IgD-negative memory B cell (primary cell): ENCODE results near the gene STK35. TPM values are rescaled to one million over a fixed set of nuclear protein-coding genes. Genes with fewer than 3 reads are reported as not detected.

Source experiments
- H3K27ac Mint-ChIP-seq, 3 donors: one replicate each; pipeline ENCODE4 v1.8.0; 2020 to 2022; ENCODE audit warnings: mild to moderate bottlenecking in 3 of 3, mixed read lengths in 3 of 3, moderate library complexity in 1 of 3
- H3K27me3 Mint-ChIP-seq: one replicate; pipeline ENCODE4 v1.8.0; 2021; ENCODE audit warnings: mixed read lengths
- H3K36me3 Mint-ChIP-seq: one replicate; pipeline ENCODE4 v1.8.0; 2020; ENCODE audit warnings: mild to moderate bottlenecking, mixed read lengths
- H3K4me1 Mint-ChIP-seq, 3 donors: one replicate each; pipeline ENCODE4 v1.8.0; 2020 to 2022; ENCODE audit warnings: mixed read lengths in 3 of 3, mild to moderate bottlenecking in 1 of 3
- H3K4me3 Mint-ChIP-seq, 4 donors: one replicate each; pipeline ENCODE4 v1.8.0; 2020 to 2022; ENCODE audit warnings: mild to moderate bottlenecking in 4 of 4, mixed read lengths in 4 of 4, moderate library complexity in 3 of 4
- H3K9me3 Mint-ChIP-seq, 3 donors: one replicate each; pipeline ENCODE4 v1.8.0; 2020 to 2021; ENCODE audit warnings: mixed read lengths in 3 of 3, mild to moderate bottlenecking in 1 of 3
- polyA plus RNA-seq: library from polyadenylated mRNA; unstranded; fragments of 300-500 nt; fragmentation: Illumina TruSeq; gene quantifications from one replicate; pipeline ENCODE4 v1.2.3, GENCODE V29; 2021

Gene STK35
- polyA plus RNA-seq, 1 donor from 2014 or later = 5.0 TPM

GRCh38 chr20:2151858-2152281 is 50.2 kb downstream of the STK35 start:
- Mint-ChIP-seq H3K27ac (no peak overlapping the region), H3K36me3 (peaks cover 11% of the 10 kb centered on the region), H3K9me3 (no peaks in the 10 kb centered on the region), H3K4me3 (no peak overlapping the region), H3K4me1 (peaks cover 0 to 7% (median 0%) of the 10 kb centered on the region in 3 donors), H3K27me3 (no peaks in the 10 kb centered on the region)

GRCh38 chr20:2152317-2152716 is 50.7 kb downstream of the STK35 start:
- Mint-ChIP-seq H3K36me3 (peaks cover 11% of the 10 kb centered on the region), H3K27me3 (no peaks in the 10 kb centered on the region), H3K4me3 (no peak overlapping the region), H3K4me1 (peaks cover 0 to 6% (median 0%) of the 10 kb centered on the region in 3 donors), H3K9me3 (no peaks in the 10 kb centered on the region), H3K27ac (no peak overlapping the region)

- no peak overlapping the region for H3K4me3 Mint-ChIP-seq
- H3K27ac Mint-ChIP-seq = no peak overlapping the region
- no peaks in the 10 kb centered on the region for H3K27me3 Mint-ChIP-seq
Observed at GRCh38 chr20:2153326-2153725, 51.7 kb downstream of the STK35 start.

GRCh38 chr20:2156224-2156623 is 54.6 kb downstream of the STK35 start:
- Mint-ChIP-seq H3K4me3 (no peak overlapping the region), H3K4me1 (no peaks in the 10 kb centered on the region), H3K9me3 (no peaks in the 10 kb centered on the region), H3K36me3 (peaks cover 3% of the 10 kb centered on the region), H3K27ac (no peak overlapping the region), H3K27me3 (no peaks in the 10 kb centered on the region)

More at GRCh38 chr20:2153326-2153725, 51.7 kb downstream of the STK35 start:
- H3K9me3 Mint-ChIP-seq = no peaks in the 10 kb centered on the region
- peaks cover 0 to 5% (median 0%) of the 10 kb centered on the region in 3 donors for H3K4me1 Mint-ChIP-seq
- peaks cover 11% of the 10 kb centered on the region for H3K36me3 Mint-ChIP-seq

- Mint-ChIP-seq H3K36me3 (peaks cover 3% of the 10 kb centered on the region), H3K9me3 (no peaks in the 10 kb centered on the region), H3K27me3 (no peaks in the 10 kb centered on the region), H3K4me1 (no peaks in the 10 kb centered on the region), H3K4me3 (no peak overlapping the region), H3K27ac (no peak overlapping the region)
Observed at GRCh38 chr20:2156666-2157624, 55.3 kb downstream of the STK35 start.

- Mint-ChIP-seq H3K36me3 (no peaks in the 10 kb centered on the region), H3K4me3 (no peak overlapping the region), H3K27me3 (peaks cover 1% of the 10 kb centered on the region), H3K4me1 (no peaks in the 10 kb centered on the region), H3K27ac (no peak overlapping the region), H3K9me3 (no peaks in the 10 kb centered on the region)
Observed at GRCh38 chr20:2162125-2162822, 60.6 kb downstream of the STK35 start.

- H3K36me3 Mint-ChIP-seq = no peaks in the 10 kb centered on the region
- no peak overlapping the region for H3K4me3 Mint-ChIP-seq
- H3K27me3 Mint-ChIP-seq = peaks cover 1% of the 10 kb centered on the region
- H3K27ac Mint-ChIP-seq = no peak overlapping the region
- H3K4me1 Mint-ChIP-seq = no peaks in the 10 kb centered on the region
- no peaks in the 10 kb centered on the region for H3K9me3 Mint-ChIP-seq
Observed at GRCh38 chr20:2162823-2163166, 61.2 kb downstream of the STK35 start.

GRCh38 chr20:2163312-2163711 is 61.7 kb downstream of the STK35 start:
- no peak overlapping the region for H3K4me3 Mint-ChIP-seq
- peaks cover 1% of the 10 kb centered on the region for H3K27me3 Mint-ChIP-seq
- no peaks in the 10 kb centered on the region for H3K9me3 Mint-ChIP-seq
- no peaks in the 10 kb centered on the region for H3K36me3 Mint-ChIP-seq
- no peaks in the 10 kb centered on the region for H3K4me1 Mint-ChIP-seq
- H3K27ac Mint-ChIP-seq = no peak overlapping the region

- Mint-ChIP-seq H3K4me3 (no peak overlapping the region), H3K27me3 (peaks cover 1% of the 10 kb centered on the region), H3K27ac (no peak overlapping the region), H3K4me1 (no peaks in the 10 kb centered on the region), H3K9me3 (no peaks in the 10 kb centered on the region), H3K36me3 (no peaks in the 10 kb centered on the region)
Observed at GRCh38 chr20:2163757-2164156, 62.1 kb downstream of the STK35 start.

- no peaks in the 10 kb centered on the region for H3K9me3 Mint-ChIP-seq
- no peak overlapping the region for H3K27ac Mint-ChIP-seq
- H3K4me3 Mint-ChIP-seq = no peak overlapping the region
Observed at GRCh38 chr20:2164421-2164820, 62.8 kb downstream of the STK35 start.

GRCh38 chr20:2164966-2165365 is 63.3 kb downstream of the STK35 start:
- Mint-ChIP-seq H3K36me3 (no peaks in the 10 kb centered on the region), H3K27ac (no peak overlapping the region), H3K4me3 (no peak overlapping the region), H3K9me3 (no peaks in the 10 kb centered on the region), H3K4me1 (no peaks in the 10 kb centered on the region), H3K27me3 (peaks cover 1% of the 10 kb centered on the region)

More at GRCh38 chr20:2164421-2164820, 62.8 kb downstream of the STK35 start:
- Mint-ChIP-seq H3K27me3 (peaks cover 1% of the 10 kb centered on the region), H3K36me3 (no peaks in the 10 kb centered on the region), H3K4me1 (no peaks in the 10 kb centered on the region)

- Mint-ChIP-seq H3K4me1 (no peaks in the 10 kb centered on the region), H3K4me3 (no peak overlapping the region), H3K27ac (no peak overlapping the region), H3K9me3 (no peaks in the 10 kb centered on the region), H3K36me3 (no peaks in the 10 kb centered on the region), H3K27me3 (peaks cover 1% of the 10 kb centered on the region)
Observed at GRCh38 chr20:2165871-2166270, 64.2 kb downstream of the STK35 start.

- Mint-ChIP-seq H3K27ac (no peak overlapping the region), H3K9me3 (no peaks in the 10 kb centered on the region), H3K4me1 (no peaks in the 10 kb centered on the region)
Observed at GRCh38 chr20:2167112-2167511, 65.5 kb downstream of the STK35 start.

GRCh38 chr20:2168946-2169345 is 67.3 kb downstream of the STK35 start:
- Mint-ChIP-seq H3K27ac (no peak overlapping the region), H3K36me3 (no peaks in the 10 kb centered on the region)

More at GRCh38 chr20:2167112-2167511, 65.5 kb downstream of the STK35 start:
- Mint-ChIP-seq H3K4me3 (no peak overlapping the region), H3K27me3 (peaks cover 1% of the 10 kb centered on the region), H3K36me3 (no peaks in the 10 kb centered on the region)

GRCh38 chr20:2169456-2170088 is 67.9 kb downstream of the STK35 start:
- Mint-ChIP-seq H3K4me3 (no peak overlapping the region), H3K27ac (peak overlapping the region in 1 of 3 donors; percentile 50), H3K4me1 (peaks cover 0 to 3% (median 3%) of the 10 kb centered on the region in 3 donors), H3K27me3 (peaks cover 4% of the 10 kb centered on the region), H3K36me3 (no peaks in the 10 kb centered on the region), H3K9me3 (no peaks in the 10 kb centered on the region)

More at GRCh38 chr20:2168946-2169345, 67.3 kb downstream of the STK35 start:
- Mint-ChIP-seq H3K4me3 (no peak overlapping the region), H3K9me3 (no peaks in the 10 kb centered on the region), H3K27me3 (peaks cover 1% of the 10 kb centered on the region), H3K4me1 (peaks cover 0 to 3% (median 3%) of the 10 kb centered on the region in 3 donors)
